Neutrophil (primary cell): ENCODE results near the gene NUP205.
A peak's percentile ranks its signal among the peaks of the same experiment; 100 is the strongest.

Experiments
- H3K27ac ChIP-seq: fragments of 200-600 bp; sonication (generic); 2 replicates; pipeline ENCODE4 v1.5.1; 2016; ENCODE audit warnings: mild to moderate bottlenecking, moderate library complexity
- H3K27me3 ChIP-seq: fragments of 200-600 bp; sonication (generic); 2 replicates; pipeline ENCODE4 v1.6.0; 2016; ENCODE audit warnings: mild to moderate bottlenecking
- H3K36me3 ChIP-seq: fragments of 200-600 bp; sonication (generic); 2 replicates; pipeline ENCODE4 v1.5.1; 2017
- H3K4me1 ChIP-seq, 2 experiments: fragments of 200-600 bp in 1 of 2; sonication (generic) in 1 of 2; 1 replicate in 1 of 2; 2 replicates in 1 of 2; pipeline versions ENCODE4 v1.5.1 to v1.6.1; 2013 to 2016; ENCODE audit warnings: low read depth in 1 of 2, low read length in 1 of 2, mild to moderate bottlenecking in 1 of 2, moderate library complexity in 1 of 2; ENCODE audit not compliant: control insufficient read depth in 1 of 2, insufficient read depth in 1 of 2
- H3K4me3 ChIP-seq, 2 experiments: fragments of 200-600 bp in 1 of 2; sonication (generic) in 1 of 2; 1 replicate in 1 of 2; 2 replicates in 1 of 2; pipeline ENCODE4 v1.5.1; 2013 to 2016; ENCODE audit warnings: low read depth in 1 of 2, low read length in 1 of 2, mild to moderate bottlenecking in 1 of 2, moderate library complexity in 1 of 2
- H3K9me3 ChIP-seq: fragments of 200-600 bp; sonication (generic); 2 replicates; pipeline ENCODE4 v1.5.1; 2016
- CTCF ChIP-seq: fragments of 200-600 bp; sonication (generic); IDR thresholded peaks from 2 replicates; pipeline ENCODE4 v1.5.1; 2016; ENCODE audit warnings: antibody characterized with exemption

The NUP205 gene

GRCh38 chr7:135557455-135558336, at the start of gene NUP205:
Gene NUP205, plus strand, starts transcription at chr7:135557917. Its CDS starts 28 bp downstream, at chr7:135557945.
- H3K4me3 ChIP-seq, result peak within 1 kb of the TSS; percentile 60 to 74
- no peaks in the 10 kb centered on the region for H3K36me3 ChIP-seq
- TF ChIP-seq CTCF, result no peak
- H3K4me1 ChIP-seq, result peaks cover 13 to 15% of the 10 kb centered on the region in 2 experiments
- no peaks in the 10 kb centered on the region for H3K27me3 ChIP-seq
- H3K27ac ChIP-seq, result peak within 1 kb of the TSS; percentile 73
- no peaks in the 10 kb centered on the region for H3K9me3 ChIP-seq

GRCh38 chr7:135508883-135509588, 48.7 kb upstream of the NUP205 start:
- Histone ChIP-seq H3K27me3 (no peaks in the 10 kb centered on the region), H3K9me3 (no peaks in the 10 kb centered on the region), H3K27ac (peak overlapping the region; percentile 91), H3K4me1 (peaks cover 22 to 25% of the 10 kb centered on the region in 2 experiments), H3K36me3 (no peaks in the 10 kb centered on the region), H3K4me3 (peak overlapping the region; percentile 88 to 94)
- no peak for TF ChIP-seq CTCF

GRCh38 chr7:135509589-135509838, 48.2 kb upstream of the NUP205 start:
- Histone ChIP-seq H3K27ac (peak overlapping the region; percentile 91), H3K4me1 (peaks cover 22 to 25% of the 10 kb centered on the region in 2 experiments), H3K9me3 (no peaks in the 10 kb centered on the region), H3K4me3 (peak overlapping the region; percentile 88 to 94), H3K27me3 (no peaks in the 10 kb centered on the region), H3K36me3 (no peaks in the 10 kb centered on the region)
- TF ChIP-seq CTCF, result no peak

- TF ChIP-seq CTCF, result no peak
These were observed 47.7 kb upstream of the NUP205 start, which contains the start of gene CNOT4 for GRCh38 chr7:135509839-135510591. Gene CNOT4, minus strand, starts transcription at chr7:135510102. Its CDS starts 71,771 bp downstream, at chr7:135438331.

GRCh38 chr7:135510592-135511183, 47.0 kb upstream of the NUP205 start:
- peaks cover 22 to 25% of the 10 kb centered on the region in 2 experiments for H3K4me1 ChIP-seq
- H3K9me3 ChIP-seq, result no peaks in the 10 kb centered on the region
- no peaks in the 10 kb centered on the region for H3K36me3 ChIP-seq
- peak overlapping the region; percentile 91 for H3K27ac ChIP-seq
- no peak for TF ChIP-seq CTCF
- H3K27me3 ChIP-seq, result no peaks in the 10 kb centered on the region
- H3K4me3 ChIP-seq, result peak overlapping the region; percentile 88 to 94

More at GRCh38 chr7:135509839-135510591, 47.7 kb upstream of the NUP205 start, which contains the start of gene CNOT4:
- Histone ChIP-seq H3K36me3 (no peaks in the 10 kb centered on the region), H3K27me3 (no peaks in the 10 kb centered on the region), H3K4me1 (peaks cover 22 to 25% of the 10 kb centered on the region in 2 experiments), H3K4me3 (peak within 1 kb of the TSS; percentile 88 to 94), H3K9me3 (no peaks in the 10 kb centered on the region), H3K27ac (peak within 1 kb of the TSS; percentile 91)
